NOMO-1 (cell line): ENCODE measurements around the gene BTN1A1.

ENCODE experiments used
- DNase-seq, 2 experiments: peaks; one replicate each; lab custom pipeline; 2025; ENCODE audit not compliant: unreplicated experiment in 2 of 2; lab: John Stamatoyannopoulos, UW

Gene BTN1A1

GRCh38 chr6:26556263-26557070 is 56.4 kb downstream of the BTN1A1 start:
- DNase-seq, result no peak
